ENCODE measurements around the gene STPG1.

DNA sequence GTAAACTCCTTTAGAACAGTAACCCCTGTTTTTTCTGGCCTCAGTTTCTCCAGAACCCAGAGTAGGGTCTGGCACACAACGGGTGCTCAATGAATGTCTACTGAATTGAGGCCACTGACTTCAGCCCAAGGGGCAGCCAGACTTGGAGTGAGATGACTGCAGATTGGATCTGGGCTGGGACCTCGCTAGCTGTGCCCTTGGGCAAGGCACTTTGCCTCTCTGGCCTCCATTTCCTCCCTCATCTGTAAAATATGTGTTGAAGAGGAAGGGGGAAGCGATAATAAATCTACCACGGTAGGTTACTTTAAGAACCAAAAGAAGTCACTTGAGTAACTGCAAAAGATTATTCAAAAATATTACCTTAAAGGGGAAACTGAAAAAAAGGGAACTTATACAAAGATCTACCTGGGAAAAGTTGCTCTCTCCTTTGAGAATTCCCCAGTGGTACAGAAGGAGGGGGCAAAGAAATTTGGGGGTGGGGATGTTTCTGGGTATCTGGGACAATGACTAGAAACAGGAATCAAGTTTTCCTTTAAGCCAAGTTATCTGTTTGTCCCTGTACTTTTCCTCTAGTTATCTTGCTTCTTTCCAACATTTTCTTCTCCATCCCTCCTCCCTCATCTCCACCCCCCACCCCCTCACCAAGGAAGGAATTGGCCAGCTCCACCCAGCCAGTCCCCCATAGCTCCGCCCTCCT, 94.8 kb downstream of the STPG1 start:
- TF ChIP-seq HOXA7 (CRISPR knock-in tag; IDR thresholded peaks at IDR 0.05) (no peak), JUN (IDR thresholded peaks at IDR 0.05) (no peak), ZC3H11A (IDR thresholded peaks at IDR 0.05) (no peak), KDM5A (IDR thresholded peaks at IDR 0.05) (no peak)
- TF ChIP-seq, protein P1, sequence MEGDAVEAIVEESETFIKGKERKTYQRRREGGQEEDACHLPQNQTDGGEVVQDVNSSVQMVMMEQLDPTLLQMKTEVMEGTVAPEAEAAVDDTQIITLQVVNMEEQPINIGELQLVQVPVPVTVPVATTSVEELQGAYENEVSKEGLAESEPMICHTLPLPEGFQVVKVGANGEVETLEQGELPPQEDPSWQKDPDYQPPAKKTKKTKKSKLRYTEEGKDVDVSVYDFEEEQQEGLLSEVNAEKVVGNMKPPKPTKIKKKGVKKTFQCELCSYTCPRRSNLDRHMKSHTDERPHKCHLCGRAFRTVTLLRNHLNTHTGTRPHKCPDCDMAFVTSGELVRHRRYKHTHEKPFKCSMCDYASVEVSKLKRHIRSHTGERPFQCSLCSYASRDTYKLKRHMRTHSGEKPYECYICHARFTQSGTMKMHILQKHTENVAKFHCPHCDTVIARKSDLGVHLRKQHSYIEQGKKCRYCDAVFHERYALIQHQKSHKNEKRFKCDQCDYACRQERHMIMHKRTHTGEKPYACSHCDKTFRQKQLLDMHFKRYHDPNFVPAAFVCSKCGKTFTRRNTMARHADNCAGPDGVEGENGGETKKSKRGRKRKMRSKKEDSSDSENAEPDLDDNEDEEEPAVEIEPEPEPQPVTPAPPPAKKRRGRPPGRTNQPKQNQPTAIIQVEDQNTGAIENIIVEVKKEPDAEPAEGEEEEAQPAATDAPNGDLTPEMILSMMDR (IDR thresholded peaks at IDR 0.05) = no peak

Measured in A549 (cell line).